GM12878 (cell line): ENCODE data around the gene KIFAP3. TPM values are rescaled to one million over a fixed set of nuclear protein-coding genes. Genes with fewer than 3 reads are reported as not detected.

Source experiments
- ATAC-seq: fragments of 200-7000 bp; cut with Tn5 transposase; 3 replicates; pipeline ENCODE4 v1.9.1; 2020; ENCODE audit warnings: mild to moderate bottlenecking, moderate library complexity
- BruUV-seq: library from RNA; stranded (reverse); fragments of 400-500 nt; replicated peaks from 2 replicates; lab custom pipeline; 2021; lab: Mats Ljungman, UMichigan
- CTCF ChIA-PET: fragments of 300-600 bp; sonication (Branson Sonifier 250); formaldehyde crosslinking; extraction: SDS; loops from one replicate; lab custom pipeline; 2021; ENCODE audit warnings: inconsistent platforms; lab: Yijun Ruan, JAX
- POLR2A ChIA-PET: fragments of 350-600 bp; formaldehyde crosslinking; extraction: SDS; loops from one replicate; lab custom pipeline; 2021; ENCODE audit warnings: inconsistent platforms; lab: Charles Lee
- RAD21 ChIA-PET: fragments of 300-600 bp; sonication (Branson Sonifier 250); formaldehyde crosslinking; loops from one replicate; lab custom pipeline; 2023; ENCODE audit warnings: antibody characterized with exemption; ENCODE audit not compliant: unreplicated experiment; lab: Charles Lee
- SMC1A ChIA-PET: fragments of 300-600 bp; sonication (Branson Sonifier 250); formaldehyde crosslinking; loops from one replicate; lab custom pipeline; 2023; ENCODE audit not compliant: unreplicated experiment, uncharacterized antibody; lab: Charles Lee
- DNase-seq: peaks from one replicate; pipeline ENCODE4 v3.0.0-alpha.2; 2011; ENCODE audit warnings: low read depth, low spot score
- FAIRE-seq: peaks from 3 replicates; lab custom pipeline; 2011; peaks lifted over from hg19 to GRCh38; lab: Jason Lieb, UNC
- H2AFZ ChIP-seq: 2 replicates; pipeline ENCODE4 v1.6.0; 2011; ENCODE audit warnings: low read depth, low read length, control low read depth; ENCODE audit not compliant: control insufficient read depth
- H3K27ac ChIP-seq: 2 replicates; pipeline ENCODE4 v1.5.1; 2011; ENCODE audit warnings: control low read depth; ENCODE audit not compliant: control insufficient read depth, insufficient read depth
- H3K27me3 ChIP-seq, 2 experiments: replicated peaks in 1 of 2; 2 replicates each; pipeline versions ENCODE4 v1.6.0 to v1.6.1; 2011; ENCODE audit warnings: low read length in 1 of 2; ENCODE audit not compliant: control insufficient read depth in 2 of 2, insufficient read depth in 2 of 2
- H3K36me3 ChIP-seq, 2 experiments: 2 replicates each; pipeline ENCODE4 v1.5.1; 2011; ENCODE audit warnings: low read length in 1 of 2; ENCODE audit not compliant: control insufficient read depth in 2 of 2, insufficient read depth in 2 of 2
- H3K4me1 ChIP-seq: 2 replicates; pipeline ENCODE4 v1.6.1; 2011; ENCODE audit warnings: mild to moderate bottlenecking, low read length, moderate library complexity, mixed read lengths; ENCODE audit not compliant: control insufficient read depth, insufficient read depth
- H3K4me2 ChIP-seq: 2 replicates; pipeline ENCODE4 v1.6.0; 2011; ENCODE audit warnings: control low read depth; ENCODE audit not compliant: control insufficient read depth, insufficient read depth
- H3K4me3 ChIP-seq: fragments of 200-600 bp; sonication (generic); 2 replicates; pipeline ENCODE4 v1.5.1; 2016
- H3K79me2 ChIP-seq: 2 replicates; pipeline ENCODE4 v1.6.0; 2011; ENCODE audit warnings: low read length; ENCODE audit not compliant: control insufficient read depth, insufficient read depth
- H3K9ac ChIP-seq: 2 replicates; pipeline ENCODE4 v1.8.0; 2011; ENCODE audit warnings: low read length, control low read depth, mixed read lengths; ENCODE audit not compliant: control insufficient read depth, insufficient read depth
- H3K9me3 ChIP-seq: replicated peaks from 3 replicates; pipeline ENCODE4 v1.5.1; 2011; ENCODE audit warnings: mild to moderate bottlenecking, low read length; ENCODE audit not compliant: control insufficient read depth, insufficient read depth
- H4K20me1 ChIP-seq: 2 replicates; pipeline ENCODE4 v1.6.0; 2011; ENCODE audit not compliant: control insufficient read depth, insufficient read depth
- HDAC2 ChIP-seq: fragments of 200-600 bp; sonication (generic); IDR thresholded peaks from 2 replicates; pipeline ENCODE4 v1.6.1; 2017
- JUNB ChIP-seq: IDR thresholded peaks from 2 replicates; pipeline ENCODE4 v1.6.1; 2016; ENCODE audit warnings: antibody characterized with exemption, mild to moderate bottlenecking
- MEF2B ChIP-seq: fragments of 450-650 bp; IDR thresholded peaks from 2 replicates; pipeline ENCODE4 v1.6.1; 2018; ENCODE audit warnings: mild to moderate bottlenecking, moderate library complexity; ENCODE audit not compliant: partially characterized antibody, poor library complexity, severe bottlenecking
- MTA3 ChIP-seq: IDR thresholded peaks from 2 replicates; pipeline ENCODE4 v1.6.1; 2012; ENCODE audit warnings: low read length, inconsistent platforms, borderline replicate concordance
- NRF1 ChIP-seq: conservative IDR thresholded peaks from 2 replicates; pipeline ENCODE4 v1.6.1; 2011; ENCODE audit warnings: mild to moderate bottlenecking, low read depth, low read length, improper control_type of control experiment
- RELA ChIP-seq: fragments of 450-650 bp; IDR thresholded peaks from 2 replicates; pipeline ENCODE4 v1.8.0; 2014; ENCODE audit warnings: borderline replicate concordance; ENCODE audit not compliant: partially characterized antibody
- USF1 ChIP-seq: IDR thresholded peaks from 2 replicates; pipeline ENCODE4 v1.6.1; 2011; ENCODE audit warnings: borderline replicate concordance, low read depth, mild to moderate bottlenecking, moderate library complexity, mixed read lengths, low read length; ENCODE audit not compliant: insufficient read depth; ENCODE audit errors: extremely low read length
- YY1 ChIP-seq: IDR thresholded peaks from 2 replicates; pipeline ENCODE4 v1.6.1; 2011; ENCODE audit warnings: low read depth, mild to moderate bottlenecking, low read length
- ZNF207 ChIP-seq: fragments of 450-650 bp; IDR thresholded peaks from 2 replicates; pipeline ENCODE4 v1.6.1; 2014; ENCODE audit warnings: antibody characterized with exemption, mild to moderate bottlenecking, borderline replicate concordance
- ZNF24 ChIP-seq: fragments of 450-650 bp; IDR thresholded peaks from 2 replicates; pipeline ENCODE4 v1.6.1; 2017; ENCODE audit warnings: antibody characterized with exemption, mild to moderate bottlenecking
- in situ Hi-C: fragments of 300-500 bp; cut with MboI; formaldehyde crosslinking; loops from 9 replicates; pipeline ENCODE4 v1.14.3; 2018; ENCODE audit warnings: mixed read lengths
- intact Hi-C: fragments of 100-400 bp; cut with micrococcal nuclease; formaldehyde crosslinking; loops from one replicate; pipeline ENCODE4 v1.14.2; 2022; ENCODE audit not compliant: unreplicated experiment
- polyA plus RNA-seq, 11 experiments: library from polyadenylated mRNA; depleted of rRNA in 4 of 11; unstranded in 6 of 11; stranded (reverse) in 5 of 11; fragments of >200 nt; fragmentation: Nextera tagmentation in 4 of 11; fragmentation: Illumina TruSeq in 1 of 11; extraction: Ambion mirVana in 4 of 11; extraction: Trizol in 1 of 11; gene quantifications; 1 replicate in 1 of 11; 2 replicates in 10 of 11; pipeline versions ENCODE4 v1.2.1 to v1.2.3, GENCODE V29; 2011 to 2016; ENCODE audit warnings: inconsistent platforms in 2 of 11, missing spikeins in 2 of 11, low read depth in 1 of 11
- total RNA-seq, 4 experiments: library from RNA; depleted of rRNA in 3 of 4; stranded (reverse); fragments of >200 nt in 3 of 4; fragmentation: Illumina TruSeq in 1 of 4; extraction: Trizol in 1 of 4; gene quantifications; 2 replicates each; pipeline versions ENCODE4 v1.2.1 to v1.2.3, GENCODE V29; 2013 to 2021

Gene KIFAP3
- total and polyA plus RNA-seq, 10 of the 15 experiments (the other 5 are each of a cell fraction or from before 2014, with no cell fraction given): 13.7 to 100 (median 18.9) TPM

- intact Hi-C loops: loop anchor here (10.0 kb wide), 1 partner anchor 1406 kb away; the partner anchor contains the start of gene PRRC2C
- Histone ChIP-seq H3K79me2 (peaks cover 6% of the 10 kb centered on the region), H3K27ac (no peak overlapping the region), H3K4me3 (no peak overlapping the region), H3K4me2 (no peak overlapping the region), H3K9me3 (peaks cover 2% of the 10 kb centered on the region; the same call in 1 of the 3 replicates), H3K27me3 (no peaks in the 10 kb centered on the region), H2AFZ (no peak overlapping the region), H3K9ac (no peak overlapping the region), H3K4me1 (no peaks in the 10 kb centered on the region), H3K36me3 (no peaks in the 10 kb centered on the region), H4K20me1 (no peaks in the 10 kb centered on the region)
- ATAC-seq (no peak), DNase-seq (no peak), FAIRE-seq (no peak)
- ChIA-PET CTCF (interaction anchor here (0.8 kb wide), 1 partner anchor 149 kb away, joined by 4 read pairs; no protein-coding TSS in a partner anchor), RAD21 (no interaction called here), POLR2A (no interaction called here), SMC1A (no interaction called here)
- in situ Hi-C loops: loop anchor here (10.0 kb wide), 1 partner anchor 456 kb away; the partner anchor contains the start of gene GORAB
- no TSS peak for BruUV-seq
- no peak for TF ChIP-seq YY1
- TF ChIP-seq NRF1: no peak
- no peak for TF ChIP-seq HDAC2
- no peak for TF ChIP-seq MEF2B
- no peak for TF ChIP-seq USF1
- no peak for TF ChIP-seq RELA
- TF ChIP-seq ZNF207: no peak
- no peak for TF ChIP-seq JUNB
- TF ChIP-seq MTA3: no peak
- TF ChIP-seq ZNF24: no peak
Measured at GRCh38 chr1:170078610-170079189, 4.2 kb upstream of the KIFAP3 start.
